ENCODE measurements around the gene SLC35E4.
"Not testable (repeated sequence)": the region's sequence is repeated elsewhere in the genome, so short reads cannot be mapped to it uniquely, and the experiment has no call there.

DNA sequence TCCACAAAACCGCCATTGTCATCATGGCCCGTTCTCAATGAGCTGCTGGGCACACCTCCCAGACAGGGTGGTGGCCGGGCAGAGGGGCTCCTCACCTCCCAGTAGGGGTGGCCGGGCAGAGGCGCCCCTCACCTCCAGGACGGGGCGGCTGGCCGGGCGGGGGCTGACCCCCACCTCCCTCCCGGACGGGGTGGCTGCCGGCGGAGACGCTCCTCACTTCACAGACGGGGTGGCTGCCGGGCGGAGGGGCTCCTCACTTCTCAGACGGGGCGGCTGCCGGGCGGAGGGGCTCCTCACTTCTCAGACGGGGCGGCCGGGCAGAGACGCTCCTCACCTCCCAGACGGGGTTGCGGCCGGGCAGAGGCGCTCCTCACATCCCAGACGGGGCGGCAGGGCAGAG lies 4.1 kb upstream of the SLC35E4 start:
- TF ChIP-seq, protein P1, sequence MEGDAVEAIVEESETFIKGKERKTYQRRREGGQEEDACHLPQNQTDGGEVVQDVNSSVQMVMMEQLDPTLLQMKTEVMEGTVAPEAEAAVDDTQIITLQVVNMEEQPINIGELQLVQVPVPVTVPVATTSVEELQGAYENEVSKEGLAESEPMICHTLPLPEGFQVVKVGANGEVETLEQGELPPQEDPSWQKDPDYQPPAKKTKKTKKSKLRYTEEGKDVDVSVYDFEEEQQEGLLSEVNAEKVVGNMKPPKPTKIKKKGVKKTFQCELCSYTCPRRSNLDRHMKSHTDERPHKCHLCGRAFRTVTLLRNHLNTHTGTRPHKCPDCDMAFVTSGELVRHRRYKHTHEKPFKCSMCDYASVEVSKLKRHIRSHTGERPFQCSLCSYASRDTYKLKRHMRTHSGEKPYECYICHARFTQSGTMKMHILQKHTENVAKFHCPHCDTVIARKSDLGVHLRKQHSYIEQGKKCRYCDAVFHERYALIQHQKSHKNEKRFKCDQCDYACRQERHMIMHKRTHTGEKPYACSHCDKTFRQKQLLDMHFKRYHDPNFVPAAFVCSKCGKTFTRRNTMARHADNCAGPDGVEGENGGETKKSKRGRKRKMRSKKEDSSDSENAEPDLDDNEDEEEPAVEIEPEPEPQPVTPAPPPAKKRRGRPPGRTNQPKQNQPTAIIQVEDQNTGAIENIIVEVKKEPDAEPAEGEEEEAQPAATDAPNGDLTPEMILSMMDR (conservative IDR thresholded peaks at IDR 0.05) = not testable (repeated sequence)
- not testable (repeated sequence) for TF ChIP-seq ZFX (IDR thresholded peaks at IDR 0.05)

All from C4-2B (cell line).